Mesenteric fat pad (tissue), 1 donor: Measurements from ENCODE around the gene VEGFA. TPM values are rescaled to one million over a fixed set of nuclear protein-coding genes. Genes with fewer than 3 reads are reported as not detected.

Experiments
- DNase-seq: peaks from one replicate; pipeline ENCODE4 v3.0.0-alpha.2; 2020; ENCODE audit warnings: low spot score
- total RNA-seq: library from RNA; stranded (reverse); fragmentation: NEBNext Ultra II Directional; extraction: Animal tissue kit (Norgen Biotek cat#: 25700); gene quantifications from one replicate; pipeline ENCODE4 v1.2.1, GENCODE V29; 2021
- donor health status: DM: yes; HTN: yes; CAD: no.

Gene VEGFA
- total RNA-seq, 1 donor from 2014 or later: 498 TPM

GRCh38 chr6:43738877-43739641 lies 31.0 kb upstream of the VEGFA start:
- peak; percentile 26 for DNase-seq

- DNase-seq: peak; percentile 62
Measured at GRCh38 chr6:43739642-43740091, 30.3 kb upstream of the VEGFA start.

GRCh38 chr6:43740321-43740960 lies 29.6 kb upstream of the VEGFA start:
- DNase-seq: peak; percentile 73

GRCh38 chr6:43740961-43741764 lies 28.8 kb upstream of the VEGFA start:
- DNase-seq: peak; percentile 67

GRCh38 chr6:43741829-43742228 lies 28.2 kb upstream of the VEGFA start:
- no peak for DNase-seq

GRCh38 chr6:43742285-43742684 lies 27.7 kb upstream of the VEGFA start:
- peak; percentile 62 for DNase-seq

- DNase-seq: peak; percentile 71
Measured at GRCh38 chr6:43742931-43743632, 26.9 kb upstream of the VEGFA start.

GRCh38 chr6:43743682-43744381 lies 26.2 kb upstream of the VEGFA start:
- peak; percentile 47 for DNase-seq

- DNase-seq: peak; percentile 78
Measured at GRCh38 chr6:43744491-43744890, 25.5 kb upstream of the VEGFA start.

GRCh38 chr6:43744931-43745727 lies 24.9 kb upstream of the VEGFA start:
- peak; percentile 49 for DNase-seq

- DNase-seq: no peak
Measured at GRCh38 chr6:43746071-43746470, 23.9 kb upstream of the VEGFA start.

GRCh38 chr6:43746613-43747102 lies 23.4 kb upstream of the VEGFA start:
- peak; percentile 60 for DNase-seq

GRCh38 chr6:43747784-43748183 lies 22.2 kb upstream of the VEGFA start:
- DNase-seq: no peak

GRCh38 chr6:43748765-43749164 lies 21.2 kb upstream of the VEGFA start:
- no peak for DNase-seq

GRCh38 chr6:43749461-43749860 lies 20.6 kb upstream of the VEGFA start:
- no peak for DNase-seq

GRCh38 chr6:43750622-43751021 lies 19.4 kb upstream of the VEGFA start:
- DNase-seq: no peak

- DNase-seq: no peak
Measured at GRCh38 chr6:43753570-43754183, 16.3 kb upstream of the VEGFA start.

GRCh38 chr6:43757966-43758616 lies 11.9 kb upstream of the VEGFA start:
- DNase-seq: no peak

- no peak for DNase-seq
Measured at GRCh38 chr6:43758617-43759050, 11.4 kb upstream of the VEGFA start.
